ENCODE measurements around the gene PRSS53. TPM values are rescaled to one million over a fixed set of nuclear protein-coding genes. Genes with fewer than 3 reads are reported as not detected.

Gene PRSS53
- total RNA-seq, 1 experiment from 2014 or later = 3.4 TPM

- Histone ChIP-seq H3K27me3 (ENCODE audit: control insufficient read depth, insufficient read depth, low read length) (no peaks in the 10 kb centered on the region), H3K36me3 (ENCODE audit: control insufficient read depth, insufficient read depth, low read length) (no peaks in the 10 kb centered on the region), H3K9me3 (ENCODE audit: control insufficient read depth, insufficient read depth, low read depth, low read length) (no peaks in the 10 kb centered on the region), H3K27ac (ENCODE audit: low read length) (no peak overlapping the region), H3K4me3 (ENCODE audit: low read depth in 2 of 2, low read length in 2 of 2) (no peak overlapping the region), H3K4me1 (ENCODE audit: control insufficient read depth, insufficient read depth, low read length) (no peaks in the 10 kb centered on the region)
- TF ChIP-seq SIN3A (IDR thresholded peaks at IDR 0.05; ENCODE audit: borderline replicate concordance, insufficient read depth, low read depth, low read length) (no peak), POLR2AphosphoS5 (IDR thresholded peaks at IDR 0.05; ENCODE audit: low read depth, low read length) (no peak), TCF7L2 (IDR thresholded peaks at IDR 0.05; ENCODE audit: low read depth, low read length) (no peak), CTCF (IDR thresholded peaks at IDR 0.05) (no peak)
- TF ChIP-seq, protein P1, sequence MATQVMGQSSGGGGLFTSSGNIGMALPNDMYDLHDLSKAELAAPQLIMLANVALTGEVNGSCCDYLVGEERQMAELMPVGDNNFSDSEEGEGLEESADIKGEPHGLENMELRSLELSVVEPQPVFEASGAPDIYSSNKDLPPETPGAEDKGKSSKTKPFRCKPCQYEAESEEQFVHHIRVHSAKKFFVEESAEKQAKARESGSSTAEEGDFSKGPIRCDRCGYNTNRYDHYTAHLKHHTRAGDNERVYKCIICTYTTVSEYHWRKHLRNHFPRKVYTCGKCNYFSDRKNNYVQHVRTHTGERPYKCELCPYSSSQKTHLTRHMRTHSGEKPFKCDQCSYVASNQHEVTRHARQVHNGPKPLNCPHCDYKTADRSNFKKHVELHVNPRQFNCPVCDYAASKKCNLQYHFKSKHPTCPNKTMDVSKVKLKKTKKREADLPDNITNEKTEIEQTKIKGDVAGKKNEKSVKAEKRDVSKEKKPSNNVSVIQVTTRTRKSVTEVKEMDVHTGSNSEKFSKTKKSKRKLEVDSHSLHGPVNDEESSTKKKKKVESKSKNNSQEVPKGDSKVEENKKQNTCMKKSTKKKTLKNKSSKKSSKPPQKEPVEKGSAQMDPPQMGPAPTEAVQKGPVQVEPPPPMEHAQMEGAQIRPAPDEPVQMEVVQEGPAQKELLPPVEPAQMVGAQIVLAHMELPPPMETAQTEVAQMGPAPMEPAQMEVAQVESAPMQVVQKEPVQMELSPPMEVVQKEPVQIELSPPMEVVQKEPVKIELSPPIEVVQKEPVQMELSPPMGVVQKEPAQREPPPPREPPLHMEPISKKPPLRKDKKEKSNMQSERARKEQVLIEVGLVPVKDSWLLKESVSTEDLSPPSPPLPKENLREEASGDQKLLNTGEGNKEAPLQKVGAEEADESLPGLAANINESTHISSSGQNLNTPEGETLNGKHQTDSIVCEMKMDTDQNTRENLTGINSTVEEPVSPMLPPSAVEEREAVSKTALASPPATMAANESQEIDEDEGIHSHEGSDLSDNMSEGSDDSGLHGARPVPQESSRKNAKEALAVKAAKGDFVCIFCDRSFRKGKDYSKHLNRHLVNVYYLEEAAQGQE (IDR thresholded peaks at IDR 0.05; ENCODE audit: insufficient read depth in 1 of 2, low read depth in 2 of 2, low read length in 1 of 2) = no peak
- ChIA-PET CTCF (interaction anchor here (1.5 kb wide), 1 partner anchor 11 kb away, joined by 3 read pairs; no protein-coding TSS in a partner anchor), POLR2A (interaction anchor here (0.6 kb wide), 1 partner anchor 50 kb away, joined by 11 read pairs; no protein-coding TSS in a partner anchor)
- no TSS peak for BruUV-seq (replicated peaks)
- intact Hi-C loops (cut with micrococcal nuclease; ENCODE audit: unreplicated experiment) (no loop called here), in situ Hi-C loops (cut with HindIII; ENCODE audit: low pct_unique_long_range_greater_than_20kb, low sequenced_read_pairs) (no loop called here)
- DNase-seq (ENCODE audit: low read depth, low spot score) (no peak), ATAC-seq (no peak)
Measured at GRCh38 chr16:31130899-31131298, 42.2 kb upstream of the PRSS53 start.

- CTCF ChIA-PET = no interaction called here
- in situ Hi-C loops (cut with HindIII; ENCODE audit: low pct_unique_long_range_greater_than_20kb, low sequenced_read_pairs) = no loop called here
- no TSS peak for BruUV-seq (replicated peaks)
- Histone ChIP-seq H3K9me3 (ENCODE audit: control insufficient read depth, insufficient read depth, low read depth, low read length) (no peaks in the 10 kb centered on the region), H3K4me1 (ENCODE audit: control insufficient read depth, insufficient read depth, low read length) (no peaks in the 10 kb centered on the region), H3K4me3 (ENCODE audit: low read depth in 2 of 2, low read length in 2 of 2) (no peak overlapping the region), H3K36me3 (ENCODE audit: control insufficient read depth, insufficient read depth, low read length) (no peaks in the 10 kb centered on the region), H3K27ac (ENCODE audit: low read length) (no peak overlapping the region), H3K27me3 (ENCODE audit: control insufficient read depth, insufficient read depth, low read length) (no peaks in the 10 kb centered on the region)
- intact Hi-C loops (cut with micrococcal nuclease; ENCODE audit: unreplicated experiment) = no loop called here
- POLR2A ChIA-PET = interaction anchor here (0.6 kb wide), 1 partner anchor 50 kb away, joined by 11 read pairs; no protein-coding TSS in a partner anchor
- ATAC-seq (no peak), DNase-seq (ENCODE audit: low read depth, low spot score) (no peak)
- TF ChIP-seq SIN3A (IDR thresholded peaks at IDR 0.05; ENCODE audit: borderline replicate concordance, insufficient read depth, low read depth, low read length) = no peak
- no peak for TF ChIP-seq TCF7L2 (IDR thresholded peaks at IDR 0.05; ENCODE audit: low read depth, low read length)
- TF ChIP-seq CTCF (IDR thresholded peaks at IDR 0.05) = no peak
- TF ChIP-seq POLR2AphosphoS5 (IDR thresholded peaks at IDR 0.05; ENCODE audit: low read depth, low read length) = no peak
- TF ChIP-seq, protein P1 (IDR thresholded peaks at IDR 0.05; ENCODE audit: insufficient read depth in 1 of 2, low read depth in 2 of 2, low read length in 1 of 2) = no peak
Measured at GRCh38 chr16:31130336-31130891, 41.7 kb upstream of the PRSS53 start.
